ENCODE results near the gene GABPA.

Gene GABPA

DNA sequence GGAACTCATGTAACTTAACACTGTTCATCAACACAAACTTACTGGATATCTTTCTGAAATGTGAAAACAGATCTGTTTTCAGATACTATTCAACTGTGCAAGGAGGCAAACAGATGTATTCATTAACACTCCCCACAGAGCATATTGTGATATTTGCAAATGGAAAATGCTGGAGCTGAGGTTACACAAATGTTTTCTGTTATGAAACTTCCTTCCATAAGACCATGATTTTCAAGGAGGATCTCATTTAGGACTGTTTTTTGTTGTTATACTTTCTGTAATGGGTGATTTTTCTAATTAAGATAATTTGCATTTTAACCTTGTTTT, 56.1 kb downstream of the GABPA start:
- TF ChIP-seq, protein P1, sequence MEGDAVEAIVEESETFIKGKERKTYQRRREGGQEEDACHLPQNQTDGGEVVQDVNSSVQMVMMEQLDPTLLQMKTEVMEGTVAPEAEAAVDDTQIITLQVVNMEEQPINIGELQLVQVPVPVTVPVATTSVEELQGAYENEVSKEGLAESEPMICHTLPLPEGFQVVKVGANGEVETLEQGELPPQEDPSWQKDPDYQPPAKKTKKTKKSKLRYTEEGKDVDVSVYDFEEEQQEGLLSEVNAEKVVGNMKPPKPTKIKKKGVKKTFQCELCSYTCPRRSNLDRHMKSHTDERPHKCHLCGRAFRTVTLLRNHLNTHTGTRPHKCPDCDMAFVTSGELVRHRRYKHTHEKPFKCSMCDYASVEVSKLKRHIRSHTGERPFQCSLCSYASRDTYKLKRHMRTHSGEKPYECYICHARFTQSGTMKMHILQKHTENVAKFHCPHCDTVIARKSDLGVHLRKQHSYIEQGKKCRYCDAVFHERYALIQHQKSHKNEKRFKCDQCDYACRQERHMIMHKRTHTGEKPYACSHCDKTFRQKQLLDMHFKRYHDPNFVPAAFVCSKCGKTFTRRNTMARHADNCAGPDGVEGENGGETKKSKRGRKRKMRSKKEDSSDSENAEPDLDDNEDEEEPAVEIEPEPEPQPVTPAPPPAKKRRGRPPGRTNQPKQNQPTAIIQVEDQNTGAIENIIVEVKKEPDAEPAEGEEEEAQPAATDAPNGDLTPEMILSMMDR (IDR thresholded peaks at IDR 0.05; ENCODE audit: control extremely low read depth, extremely low read depth, low read depth, missing control alignments) = no peak
- no peak for DNase-seq (ENCODE audit: extremely low spot score)
- POLR2A ChIA-PET = no interaction called here
- CTCF ChIA-PET = interaction anchor here (1.1 to 2.7 kb wide), 4 partner anchors 10 to 163 kb away, joined by 3 to 27 read pairs (median 4); no protein-coding TSS in a partner anchor

DNA sequence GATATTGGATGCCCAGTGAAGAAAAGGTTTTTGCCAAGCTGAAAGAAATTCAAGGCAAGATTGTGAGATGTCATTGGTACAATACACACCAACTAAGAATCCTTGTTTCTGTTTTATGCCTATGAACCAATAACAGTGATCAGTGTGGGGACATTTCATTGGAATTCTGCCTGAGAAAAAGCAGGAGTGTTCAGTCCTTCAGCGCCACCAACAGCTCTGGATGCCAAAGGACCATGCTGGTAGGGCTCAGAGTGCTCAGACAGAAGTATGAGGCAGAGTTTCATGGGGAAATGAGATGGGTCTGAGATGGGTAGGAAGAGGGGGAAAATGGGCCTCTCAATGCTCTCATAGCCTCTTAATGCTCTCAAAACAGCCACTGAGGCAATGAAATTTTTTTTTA, 56.5 kb downstream of the GABPA start:
- no peak for DNase-seq (ENCODE audit: extremely low spot score)
- ChIA-PET CTCF (interaction anchor here (1.1 to 2.7 kb wide), 4 partner anchors 9 to 163 kb away, joined by 3 to 27 read pairs (median 3); no protein-coding TSS in a partner anchor), POLR2A (no interaction called here)
- TF ChIP-seq, protein P1 (IDR thresholded peaks at IDR 0.05; ENCODE audit: control extremely low read depth, extremely low read depth, low read depth, missing control alignments) = no peak

DNA sequence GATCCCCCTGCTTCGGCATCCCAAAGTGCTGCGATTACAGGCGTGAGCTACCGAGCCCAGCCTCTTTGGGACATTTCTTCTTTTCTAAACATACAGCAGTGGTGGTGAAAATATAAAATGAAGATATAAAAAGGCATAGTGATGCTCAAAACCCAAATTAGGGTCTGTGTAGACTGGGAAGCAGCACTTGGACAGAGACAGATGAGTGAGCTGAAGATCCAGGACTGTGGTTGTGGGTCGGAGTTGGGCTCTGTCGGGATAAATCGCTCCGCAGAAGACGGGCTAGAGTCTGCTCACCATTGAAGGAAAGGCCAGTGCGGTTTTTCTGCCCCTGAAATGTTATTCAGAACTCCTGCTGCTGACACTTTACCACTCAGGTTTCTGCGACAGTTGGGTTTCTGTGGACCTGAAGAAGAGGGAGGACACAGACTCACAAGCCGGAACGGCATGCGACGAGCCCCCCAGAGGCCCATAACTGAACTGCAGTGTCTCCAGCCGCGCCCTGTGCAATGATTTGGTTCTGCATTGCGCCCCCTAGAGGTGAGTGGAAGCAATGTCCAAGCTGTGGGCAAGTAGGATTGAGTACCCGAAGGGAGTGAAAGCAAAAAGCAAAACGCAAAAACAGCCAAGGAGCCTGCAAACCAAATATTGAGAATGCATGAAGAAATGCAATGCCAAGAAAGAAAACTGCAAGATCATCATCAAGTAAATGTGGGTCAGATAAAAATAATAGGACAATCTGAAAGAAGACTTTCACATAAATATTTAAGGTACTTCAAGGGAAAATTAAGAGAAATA, 66.6 kb downstream of the GABPA start:
- ChIA-PET CTCF (interaction anchor here (0.5 to 3.6 kb wide), 53 partner anchors 7 to 845 kb away, joined by 3 to 27 read pairs (median 4); partner anchors contain the start of genes ATP5PF and GABPA), POLR2A (no interaction called here)
- DNase-seq (ENCODE audit: extremely low spot score) = peak; percentile 87
- TF ChIP-seq, protein P1 (IDR thresholded peaks at IDR 0.05; ENCODE audit: control extremely low read depth, extremely low read depth, low read depth, missing control alignments) = peak; percentile 99

DNA sequence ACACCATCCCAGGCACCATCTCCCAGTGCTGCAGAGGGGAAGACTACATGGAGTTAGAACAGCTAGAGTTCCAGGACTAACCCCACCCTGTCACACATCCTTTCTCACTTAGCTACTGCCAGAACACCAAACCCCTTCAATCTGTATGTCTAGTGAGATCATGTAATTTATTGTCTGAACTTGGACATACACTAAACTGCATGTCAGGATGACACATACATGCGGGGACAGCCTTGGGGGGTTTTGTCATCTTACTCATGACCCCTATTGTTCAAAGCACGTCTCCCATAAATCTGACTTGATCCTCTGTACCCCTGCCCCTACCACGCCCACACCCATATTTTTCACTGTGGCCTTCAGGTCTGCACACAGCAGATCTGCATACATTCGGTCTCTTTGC, 71.3 kb downstream of the GABPA start:
- ChIA-PET POLR2A (no interaction called here), CTCF (interaction anchor here (1.0 to 1.4 kb wide), 3 partner anchors 11 to 16 kb away, joined by 3 to 4 read pairs (median 3); no protein-coding TSS in a partner anchor)
- TF ChIP-seq, protein P1 (IDR thresholded peaks at IDR 0.05; ENCODE audit: control extremely low read depth, extremely low read depth, low read depth, missing control alignments) = no peak
- DNase-seq (ENCODE audit: extremely low spot score) = no peak

DNA sequence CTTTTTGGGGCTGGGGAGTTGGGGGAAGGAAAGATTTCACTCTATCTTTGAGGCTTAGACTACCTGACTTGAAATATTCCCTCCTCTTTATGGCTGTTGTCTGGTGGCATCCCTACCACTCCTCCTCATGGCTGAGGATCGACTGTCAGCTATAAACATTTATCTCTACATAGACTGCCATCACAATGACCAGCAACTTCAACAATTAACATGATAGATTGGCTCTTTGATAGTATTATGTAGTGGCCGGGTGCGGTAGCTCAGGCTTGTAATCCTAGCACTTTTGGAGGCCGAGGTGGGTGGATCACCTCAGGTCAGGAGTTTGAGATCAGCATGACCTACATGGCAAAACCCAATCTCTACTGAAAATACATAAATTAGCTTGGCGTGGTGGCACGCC, 72.4 kb downstream of the GABPA start:
- CTCF ChIA-PET = interaction anchor here (1.0 to 4.1 kb wide), 5 partner anchors 7 to 818 kb away, joined by 3 to 24 read pairs (median 3); no protein-coding TSS in a partner anchor
- DNase-seq (ENCODE audit: extremely low spot score) = no peak
- TF ChIP-seq, protein P1 (IDR thresholded peaks at IDR 0.05; ENCODE audit: control extremely low read depth, extremely low read depth, low read depth, missing control alignments) = no peak
- POLR2A ChIA-PET = no interaction called here

DNA sequence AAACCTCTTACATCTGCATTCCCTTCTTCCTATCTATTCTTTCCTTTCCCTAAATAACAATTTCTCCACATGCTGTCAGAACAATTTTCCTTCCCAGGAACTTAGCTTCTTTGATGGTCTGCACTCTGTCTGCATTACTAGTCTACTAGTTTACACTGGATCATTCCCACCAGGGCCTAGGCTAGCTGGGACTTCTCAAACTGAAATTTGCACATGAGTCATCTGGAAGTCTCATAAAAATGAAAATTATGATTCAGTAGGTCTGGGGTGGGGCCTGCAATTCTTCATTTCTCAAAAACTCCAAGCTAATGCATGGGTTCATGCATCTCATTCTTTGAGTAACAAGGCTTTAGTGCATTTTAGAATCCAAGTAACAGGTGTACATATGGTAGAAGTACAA, 74.2 kb downstream of the GABPA start:
- ChIA-PET POLR2A (no interaction called here), CTCF (interaction anchor here (0.9 to 4.1 kb wide), 5 partner anchors 9 to 53 kb away, joined by 3 to 24 read pairs (median 4); no protein-coding TSS in a partner anchor)
- TF ChIP-seq, protein P1 (IDR thresholded peaks at IDR 0.05; ENCODE audit: control extremely low read depth, extremely low read depth, low read depth, missing control alignments) = no peak
- no peak for DNase-seq (ENCODE audit: extremely low spot score)
